ENCODE data around the gene VPS37C. TPM values are rescaled to one million over a fixed set of nuclear protein-coding genes. Genes with fewer than 3 reads are reported as not detected.

Gene VPS37C
- total RNA-seq, 1 donor from 2014 or later, result 15.8 TPM

DNA sequence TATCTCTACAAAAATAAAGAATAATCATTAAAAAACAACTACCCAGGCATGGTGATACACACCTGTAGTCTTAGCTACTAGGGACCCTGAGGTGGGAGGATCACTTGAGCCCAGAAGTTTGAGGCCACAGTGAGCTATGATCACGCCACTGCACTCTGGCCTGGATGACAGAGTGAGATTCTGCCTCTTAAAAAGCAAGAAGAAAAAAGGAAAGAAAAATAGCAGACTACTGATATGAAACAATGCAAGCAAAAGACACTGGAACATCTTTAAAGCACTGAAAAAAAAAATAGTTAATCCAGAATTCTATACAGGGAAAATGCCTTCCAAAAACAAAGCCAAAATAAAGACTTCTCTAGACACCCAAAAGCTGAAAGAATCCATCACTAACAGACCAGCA lies 5.9 kb downstream of the VPS37C start:
- Histone ChIP-seq H3K36me3 (peaks cover 10% of the 10 kb centered on the region), H3K9me3 (replicated peaks) (peaks cover 19% of the 10 kb centered on the region), H3K27me3 (ENCODE audit: low read depth) (no peaks in the 10 kb centered on the region), H3K4me3 (no peak overlapping the region), H3K27ac (replicated peaks) (no peak overlapping the region), H3K4me1 (peaks cover 52% of the 10 kb centered on the region)
- intact Hi-C loops (cut with micrococcal nuclease), result no loop called here
- TF ChIP-seq, protein P1, sequence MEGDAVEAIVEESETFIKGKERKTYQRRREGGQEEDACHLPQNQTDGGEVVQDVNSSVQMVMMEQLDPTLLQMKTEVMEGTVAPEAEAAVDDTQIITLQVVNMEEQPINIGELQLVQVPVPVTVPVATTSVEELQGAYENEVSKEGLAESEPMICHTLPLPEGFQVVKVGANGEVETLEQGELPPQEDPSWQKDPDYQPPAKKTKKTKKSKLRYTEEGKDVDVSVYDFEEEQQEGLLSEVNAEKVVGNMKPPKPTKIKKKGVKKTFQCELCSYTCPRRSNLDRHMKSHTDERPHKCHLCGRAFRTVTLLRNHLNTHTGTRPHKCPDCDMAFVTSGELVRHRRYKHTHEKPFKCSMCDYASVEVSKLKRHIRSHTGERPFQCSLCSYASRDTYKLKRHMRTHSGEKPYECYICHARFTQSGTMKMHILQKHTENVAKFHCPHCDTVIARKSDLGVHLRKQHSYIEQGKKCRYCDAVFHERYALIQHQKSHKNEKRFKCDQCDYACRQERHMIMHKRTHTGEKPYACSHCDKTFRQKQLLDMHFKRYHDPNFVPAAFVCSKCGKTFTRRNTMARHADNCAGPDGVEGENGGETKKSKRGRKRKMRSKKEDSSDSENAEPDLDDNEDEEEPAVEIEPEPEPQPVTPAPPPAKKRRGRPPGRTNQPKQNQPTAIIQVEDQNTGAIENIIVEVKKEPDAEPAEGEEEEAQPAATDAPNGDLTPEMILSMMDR (IDR thresholded peaks at IDR 0.05; ENCODE audit: borderline replicate concordance), result no peak
- no peak for DNase-seq

DNA sequence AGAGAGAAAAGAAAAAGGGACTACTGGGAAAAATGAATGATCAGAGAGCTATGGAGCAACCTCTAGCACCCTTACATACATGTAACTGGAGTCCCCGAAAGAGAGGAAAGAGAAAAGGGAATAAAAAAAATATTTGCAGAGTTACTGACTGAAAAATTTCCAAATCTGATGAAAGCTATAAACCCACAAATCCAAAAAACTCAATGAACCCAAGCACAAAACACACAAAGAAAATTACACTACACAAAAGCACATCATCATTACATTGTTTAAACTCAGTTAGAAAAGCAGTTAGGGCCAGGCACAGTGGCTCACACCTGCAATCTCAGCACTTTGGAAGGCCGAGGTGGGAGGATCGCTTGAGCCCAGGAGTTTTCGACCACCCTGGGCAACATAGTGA lies 6.7 kb downstream of the VPS37C start:
- Histone ChIP-seq H3K4me3 (no peak overlapping the region), H3K4me1 (peaks cover 54% of the 10 kb centered on the region), H3K9me3 (replicated peaks) (peaks cover 19% of the 10 kb centered on the region), H3K36me3 (peaks cover 10% of the 10 kb centered on the region), H3K27ac (replicated peaks) (no peak overlapping the region), H3K27me3 (ENCODE audit: low read depth) (no peaks in the 10 kb centered on the region)
- intact Hi-C loops (cut with micrococcal nuclease), result no loop called here
- DNase-seq, result no peak
- TF ChIP-seq, protein P1 (IDR thresholded peaks at IDR 0.05; ENCODE audit: borderline replicate concordance), result no peak

DNA sequence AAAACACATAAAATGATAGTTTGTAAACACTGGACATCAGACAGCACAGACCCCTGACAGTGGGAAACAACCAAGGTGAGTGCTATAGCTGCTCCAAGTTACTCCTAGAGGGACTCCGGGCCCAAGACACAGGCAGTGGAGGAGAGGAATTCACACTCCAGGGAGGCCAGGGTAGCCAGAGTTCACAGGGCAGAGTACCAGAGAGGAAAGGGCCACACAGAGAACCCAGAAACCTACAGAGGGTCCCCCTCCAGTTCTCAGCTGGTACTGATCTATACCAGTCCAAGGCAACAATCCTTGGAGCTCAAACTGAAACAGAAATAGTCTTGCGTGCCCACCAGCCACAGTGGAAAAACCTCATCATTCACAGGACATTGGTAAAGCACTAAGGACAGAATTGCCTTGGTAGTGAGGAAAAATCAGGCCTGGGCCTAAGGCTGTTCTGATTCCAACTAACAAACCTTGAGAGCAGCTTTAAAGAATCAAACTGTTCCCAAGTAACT lies 7.6 kb downstream of the VPS37C start:
- peaks cover 19% of the 10 kb centered on the region for H3K9me3 ChIP-seq (replicated peaks)
- DNase-seq, result no peak
- peaks cover 10% of the 10 kb centered on the region for H3K36me3 ChIP-seq
- intact Hi-C loops (cut with micrococcal nuclease), result no loop called here
- H3K4me3 ChIP-seq, result no peak overlapping the region
- peak overlapping the region; percentile 45 for H3K27ac ChIP-seq (replicated peaks)
- H3K27me3 ChIP-seq (ENCODE audit: low read depth), result no peaks in the 10 kb centered on the region
- TF ChIP-seq, protein P1 (IDR thresholded peaks at IDR 0.05; ENCODE audit: borderline replicate concordance), result no peak
- H3K4me1 ChIP-seq, result peaks cover 50% of the 10 kb centered on the region

DNA sequence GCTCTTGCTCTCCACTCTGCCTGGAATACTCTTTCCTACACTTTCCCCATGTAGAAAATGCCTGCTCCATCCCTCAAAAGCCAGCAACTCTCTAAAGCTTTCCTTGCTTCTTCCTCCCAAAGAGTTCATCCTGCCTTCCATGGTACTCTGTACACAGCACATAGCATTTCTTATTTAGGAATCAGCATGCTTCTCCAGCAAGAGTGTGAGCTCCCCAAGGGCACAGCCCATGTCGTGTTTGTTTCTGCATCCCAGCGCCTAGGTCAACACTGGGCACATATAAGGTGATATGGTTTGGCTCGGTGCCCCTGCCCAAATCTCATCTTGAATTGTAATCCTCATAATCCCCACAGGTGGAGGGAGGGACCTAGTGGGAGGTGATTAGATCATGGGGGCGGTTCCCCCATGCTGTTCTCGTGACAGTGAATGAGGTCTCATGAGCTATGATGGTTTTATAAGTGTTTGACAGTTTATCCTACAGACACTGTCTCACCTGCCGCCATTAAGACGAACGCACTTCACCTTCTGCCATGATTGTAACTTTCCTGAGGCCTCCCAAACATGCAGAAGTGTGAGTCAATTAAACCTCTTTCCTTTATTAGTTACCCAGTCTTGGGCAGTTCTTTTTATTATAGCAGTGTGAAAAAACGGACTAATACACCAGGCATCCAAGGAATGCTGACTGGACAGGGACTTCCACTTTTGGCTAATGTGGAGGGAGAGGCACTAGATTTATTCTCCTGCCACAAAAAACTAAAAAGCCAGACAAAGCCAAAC lies 8.2 kb downstream of the VPS37C start:
- no peaks in the 10 kb centered on the region for H3K27me3 ChIP-seq (ENCODE audit: low read depth)
- peaks cover 19% of the 10 kb centered on the region for H3K9me3 ChIP-seq (replicated peaks)
- DNase-seq, result no peak
- H3K4me3 ChIP-seq, result no peak overlapping the region
- H3K36me3 ChIP-seq, result peaks cover 10% of the 10 kb centered on the region
- intact Hi-C loops (cut with micrococcal nuclease), result no loop called here
- H3K4me1 ChIP-seq, result peaks cover 49% of the 10 kb centered on the region
- peak overlapping the region; percentile 45 for H3K27ac ChIP-seq (replicated peaks)
- TF ChIP-seq, protein P1 (IDR thresholded peaks at IDR 0.05; ENCODE audit: borderline replicate concordance), result no peak

DNA sequence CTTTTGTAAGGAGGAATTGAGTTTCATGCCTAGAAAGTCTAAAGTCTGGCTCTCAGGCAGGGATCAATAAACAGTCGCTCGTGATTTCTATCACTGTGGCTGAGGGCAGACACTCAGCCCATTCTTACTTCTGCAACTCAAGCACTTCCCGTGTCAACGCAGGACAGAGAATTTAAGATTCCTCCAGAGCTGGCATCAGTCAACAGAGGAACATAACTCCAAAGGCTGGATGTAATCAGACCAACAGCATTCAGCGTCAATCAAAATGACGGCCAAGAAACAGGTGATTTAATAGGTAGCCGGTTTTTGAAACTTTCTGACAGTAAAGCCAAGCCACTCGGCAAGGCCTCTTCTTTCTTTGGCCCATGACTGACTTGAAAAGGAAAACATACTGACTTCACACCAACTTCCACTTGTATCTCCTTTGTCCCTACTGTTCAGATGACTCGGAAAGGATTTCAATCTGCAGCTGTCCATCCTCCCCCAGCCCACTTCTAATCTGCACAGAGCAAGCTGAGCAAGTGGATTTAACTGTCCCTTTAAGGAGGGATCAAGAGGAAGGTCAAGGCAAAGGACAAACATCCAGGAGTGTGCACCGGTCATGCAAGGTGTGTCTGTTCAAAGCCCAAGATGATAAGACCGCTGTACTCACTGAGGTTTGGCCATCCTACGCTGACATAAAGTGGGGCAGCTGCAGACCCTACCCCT lies 9.5 kb downstream of the VPS37C start:
- Histone ChIP-seq H3K27ac (replicated peaks) (no peak overlapping the region), H3K4me3 (no peak overlapping the region), H3K9me3 (replicated peaks) (peaks cover 19% of the 10 kb centered on the region), H3K36me3 (peaks cover 10% of the 10 kb centered on the region), H3K27me3 (ENCODE audit: low read depth) (no peaks in the 10 kb centered on the region), H3K4me1 (peaks cover 57% of the 10 kb centered on the region)
- DNase-seq, result no peak
- intact Hi-C loops (cut with micrococcal nuclease), result no loop called here
- TF ChIP-seq, protein P1 (IDR thresholded peaks at IDR 0.05; ENCODE audit: borderline replicate concordance), result no peak
